IPS-11a (cell line): ENCODE measurements around the gene PCK1.

Experiments used
- H3K4me3 ChIP-seq: one replicate; pipeline ENCODE4 v1.5.1; 2013; ENCODE audit warnings: low read depth, low read length, control low read depth

Gene PCK1

GRCh38 chr20:57536120-57536708 lies 24.7 kb upstream of the PCK1 start:
- H3K4me3 ChIP-seq: no peak overlapping the region

- no peak overlapping the region for H3K4me3 ChIP-seq
Observed at GRCh38 chr20:57536771-57537724, 23.9 kb upstream of the PCK1 start.

- no peak overlapping the region for H3K4me3 ChIP-seq
Observed at GRCh38 chr20:57537822-57538221, 23.1 kb upstream of the PCK1 start.

DNA sequence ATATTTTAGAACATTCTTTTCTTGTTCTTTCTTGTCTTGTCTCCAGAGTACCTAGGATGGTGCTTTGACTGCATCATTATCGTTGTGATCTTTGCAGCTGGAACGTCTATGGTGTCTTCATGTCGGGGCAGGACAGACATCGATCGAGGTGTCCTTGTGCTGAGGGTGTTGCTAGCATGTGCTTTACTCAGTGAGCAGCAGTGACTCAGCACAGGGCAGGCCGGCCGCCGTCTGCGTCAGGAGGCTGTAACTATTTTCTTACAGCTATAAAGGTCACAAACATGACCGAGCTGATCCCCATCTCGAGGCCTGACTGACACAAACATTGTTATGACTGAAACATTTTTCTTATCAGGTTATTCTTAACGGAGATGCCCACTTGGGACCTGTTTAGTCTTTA lies 21.0 kb upstream of the PCK1 start:
- H3K4me3 ChIP-seq: no peak overlapping the region

GRCh38 chr20:57540890-57541580 lies 19.9 kb upstream of the PCK1 start:
- no peak overlapping the region for H3K4me3 ChIP-seq

- no peak overlapping the region for H3K4me3 ChIP-seq
Observed at GRCh38 chr20:57543754-57544153, 17.2 kb upstream of the PCK1 start.

DNA sequence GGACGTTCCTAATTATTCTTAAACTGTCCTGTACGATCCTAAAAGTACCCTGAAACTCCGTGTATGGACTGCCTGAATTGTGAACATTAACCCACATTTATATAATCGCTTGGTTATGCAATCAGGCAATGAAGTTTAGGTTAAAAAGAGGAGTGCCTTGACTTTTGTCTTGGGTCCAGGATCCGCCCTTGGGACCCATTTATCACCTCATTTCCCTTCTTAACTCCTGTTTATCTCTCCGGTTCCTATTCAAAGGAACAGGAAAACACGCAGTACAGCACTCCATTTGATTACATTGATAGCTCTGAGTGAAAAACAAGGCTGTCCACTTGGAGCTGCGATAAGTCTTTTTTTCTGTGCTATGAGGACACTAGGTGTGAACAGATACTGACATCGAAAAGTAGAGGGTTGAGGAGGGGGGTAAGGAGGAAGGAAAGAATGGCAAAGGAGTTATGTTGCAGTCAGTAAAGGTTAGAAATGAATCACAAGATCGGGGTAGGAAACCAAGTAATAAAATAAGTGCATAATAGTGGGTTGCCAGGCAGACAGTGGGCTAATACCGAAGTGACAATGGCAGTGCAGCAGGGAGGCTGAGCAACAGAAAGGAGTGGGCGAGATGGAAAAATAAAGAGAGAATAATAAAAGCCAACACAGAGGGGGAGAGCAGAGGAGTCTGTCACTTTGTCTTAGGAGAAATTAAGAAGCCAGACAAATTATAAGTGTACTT lies 15.9 kb upstream of the PCK1 start:
- H3K4me3 ChIP-seq: no peak overlapping the region

GRCh38 chr20:57545927-57546662 lies 14.8 kb upstream of the PCK1 start:
- no peak overlapping the region for H3K4me3 ChIP-seq

GRCh38 chr20:57546956-57547649 lies 13.8 kb upstream of the PCK1 start:
- no peak overlapping the region for H3K4me3 ChIP-seq

GRCh38 chr20:57548177-57549058 lies 12.5 kb upstream of the PCK1 start:
- H3K4me3 ChIP-seq: no peak overlapping the region

GRCh38 chr20:57552471-57552870 lies 8.4 kb upstream of the PCK1 start:
- no peak overlapping the region for H3K4me3 ChIP-seq

GRCh38 chr20:57553376-57554018 lies 7.4 kb upstream of the PCK1 start:
- no peak overlapping the region for H3K4me3 ChIP-seq

DNA sequence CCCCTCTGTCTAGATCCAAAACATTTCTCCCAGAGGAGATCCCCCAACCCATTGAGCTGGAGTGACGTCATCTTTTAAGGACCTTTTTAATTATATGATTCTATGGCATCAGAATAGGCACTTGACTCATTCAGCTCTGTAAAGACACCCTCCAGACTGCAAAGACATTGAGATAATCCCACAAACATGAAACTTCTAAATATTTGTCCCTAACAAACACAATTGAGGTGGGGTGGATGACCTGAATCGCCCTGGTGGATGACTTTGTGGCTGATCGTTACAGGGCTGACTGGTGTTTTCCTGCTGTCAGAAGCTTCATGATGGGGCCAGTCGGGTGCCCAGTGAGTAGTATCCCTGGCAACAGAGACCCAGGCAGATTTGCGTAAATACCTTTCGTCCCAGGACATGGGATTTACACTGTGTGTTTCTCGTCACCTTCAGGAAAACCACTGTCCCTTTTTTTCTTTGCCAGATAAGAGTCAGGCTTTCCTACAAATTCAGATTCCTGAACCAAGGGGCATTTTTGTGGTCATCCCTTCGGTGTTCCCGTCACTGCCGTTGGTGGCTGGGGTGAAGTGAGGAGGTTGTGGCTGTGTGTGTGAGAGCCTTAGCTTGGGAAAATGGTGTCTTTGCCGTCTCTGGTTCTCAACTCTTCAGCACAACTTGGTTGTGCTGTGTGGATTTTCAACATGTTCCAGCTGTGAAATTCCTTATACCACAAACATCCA lies 5.3 kb upstream of the PCK1 start:
- H3K4me3 ChIP-seq: no peak overlapping the region

- H3K4me3 ChIP-seq: no peak overlapping the region
Observed at GRCh38 chr20:57556980-57557274, 4.0 kb upstream of the PCK1 start.

DNA sequence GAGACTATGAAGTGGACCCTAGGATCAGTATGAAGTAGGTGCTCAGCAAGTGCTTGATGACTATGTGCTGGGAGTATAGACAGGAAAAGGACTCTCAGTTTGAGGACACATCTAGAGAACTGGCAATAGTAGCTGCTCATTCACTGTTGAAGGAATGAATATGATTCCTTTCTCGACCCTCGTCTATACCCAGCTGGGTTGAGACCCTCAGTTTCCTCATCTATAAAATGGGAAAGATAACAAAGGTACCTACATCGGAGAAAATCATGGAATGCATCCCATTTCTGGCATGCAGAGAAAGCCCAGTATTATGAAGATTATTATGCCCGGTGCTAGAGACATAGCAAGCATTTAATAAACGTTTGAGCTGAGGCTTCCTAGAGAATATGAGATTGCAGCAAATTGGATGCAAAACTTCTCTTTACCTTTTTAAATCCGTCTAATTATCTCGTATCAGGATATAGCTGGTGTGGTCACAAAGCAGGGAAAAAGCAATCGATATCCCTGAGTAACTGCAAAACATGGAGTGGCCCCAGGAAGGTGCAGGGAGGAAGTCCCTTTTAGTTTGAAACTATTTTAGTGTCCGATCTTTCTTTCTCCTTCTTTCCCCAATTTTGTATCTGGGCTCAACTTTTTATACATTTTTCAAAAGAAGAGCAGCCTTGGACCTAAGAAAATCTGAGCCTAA lies 2.8 kb upstream of the PCK1 start:
- no peak overlapping the region for H3K4me3 ChIP-seq

- H3K4me3 ChIP-seq: no peak overlapping the region
Observed at GRCh38 chr20:57558614-57559288, 2.2 kb upstream of the PCK1 start.

DNA sequence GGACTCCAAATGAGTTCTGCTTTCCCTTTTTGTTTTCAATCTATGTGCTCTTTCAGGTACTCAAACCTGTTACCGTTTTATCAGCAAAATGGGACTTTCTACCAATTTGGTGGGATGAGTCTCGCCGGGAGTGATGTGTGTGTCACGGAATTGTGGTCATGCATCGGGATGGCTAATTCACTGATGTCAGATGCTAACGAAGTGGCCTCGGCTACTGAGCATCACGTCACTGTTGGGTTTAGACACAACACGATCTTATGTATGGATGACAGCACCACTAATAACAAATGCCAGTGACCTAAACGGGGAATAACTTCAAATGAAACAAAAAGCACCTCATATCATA lies 1.6 kb upstream of the PCK1 start:
- no peak overlapping the region for H3K4me3 ChIP-seq
